ENCODE results near the gene SEMA3G.
A peak's percentile ranks its signal among the peaks of the same experiment; 100 is the strongest.

The SEMA3G gene

GRCh38 chr3:52479037-52479876 lies 34.4 kb upstream of the SEMA3G start:
- H3K27me3 ChIP-seq (ENCODE audit: insufficient read depth, poor library complexity, severe bottlenecking): no peaks in the 10 kb centered on the region
- 0 out of 2 replicates have a peak, but pooled peaks have one; percentile 12 for TF ChIP-seq POLR2AphosphoS5 (IDR thresholded peaks at IDR 0.05; ENCODE audit: low read depth)
- TF ChIP-seq, protein P1, sequence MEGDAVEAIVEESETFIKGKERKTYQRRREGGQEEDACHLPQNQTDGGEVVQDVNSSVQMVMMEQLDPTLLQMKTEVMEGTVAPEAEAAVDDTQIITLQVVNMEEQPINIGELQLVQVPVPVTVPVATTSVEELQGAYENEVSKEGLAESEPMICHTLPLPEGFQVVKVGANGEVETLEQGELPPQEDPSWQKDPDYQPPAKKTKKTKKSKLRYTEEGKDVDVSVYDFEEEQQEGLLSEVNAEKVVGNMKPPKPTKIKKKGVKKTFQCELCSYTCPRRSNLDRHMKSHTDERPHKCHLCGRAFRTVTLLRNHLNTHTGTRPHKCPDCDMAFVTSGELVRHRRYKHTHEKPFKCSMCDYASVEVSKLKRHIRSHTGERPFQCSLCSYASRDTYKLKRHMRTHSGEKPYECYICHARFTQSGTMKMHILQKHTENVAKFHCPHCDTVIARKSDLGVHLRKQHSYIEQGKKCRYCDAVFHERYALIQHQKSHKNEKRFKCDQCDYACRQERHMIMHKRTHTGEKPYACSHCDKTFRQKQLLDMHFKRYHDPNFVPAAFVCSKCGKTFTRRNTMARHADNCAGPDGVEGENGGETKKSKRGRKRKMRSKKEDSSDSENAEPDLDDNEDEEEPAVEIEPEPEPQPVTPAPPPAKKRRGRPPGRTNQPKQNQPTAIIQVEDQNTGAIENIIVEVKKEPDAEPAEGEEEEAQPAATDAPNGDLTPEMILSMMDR (IDR thresholded peaks at IDR 0.05; ENCODE audit: insufficient read depth, low read length): no peak
- no peak for TF ChIP-seq GABPA (IDR thresholded peaks at IDR 0.05; ENCODE audit: low read depth)
- H3K4me3 ChIP-seq (replicated peaks; ENCODE audit: insufficient read depth, low read length): no peak overlapping the region
- H3K27ac ChIP-seq (replicated peaks): no peak overlapping the region
- no peak for DNase-seq (ENCODE audit: low read depth in 1 of 2, low spot score in 1 of 2)

GRCh38 chr3:52477796-52478095 lies 32.8 kb upstream of the SEMA3G start:
- H3K27me3 ChIP-seq (ENCODE audit: insufficient read depth, poor library complexity, severe bottlenecking): no peaks in the 10 kb centered on the region
- H3K4me3 ChIP-seq (replicated peaks; ENCODE audit: insufficient read depth, low read length): no peak overlapping the region
- no peak overlapping the region; the same call in 1 of the 2 replicates for H3K27ac ChIP-seq (replicated peaks)
- no peak for TF ChIP-seq POLR2AphosphoS5 (IDR thresholded peaks at IDR 0.05; ENCODE audit: low read depth)
- no peak for TF ChIP-seq GABPA (IDR thresholded peaks at IDR 0.05; ENCODE audit: low read depth)
- TF ChIP-seq, protein P1 (IDR thresholded peaks at IDR 0.05; ENCODE audit: insufficient read depth, low read length): no peak
- no peak for DNase-seq (ENCODE audit: low read depth in 1 of 2, low spot score in 1 of 2)

- Histone ChIP-seq H3K27me3 (ENCODE audit: insufficient read depth, poor library complexity, severe bottlenecking) (no peaks in the 10 kb centered on the region), H3K27ac (replicated peaks) (no peak overlapping the region; the same call in 1 of the 2 replicates), H3K4me3 (replicated peaks; ENCODE audit: insufficient read depth, low read length) (no peak overlapping the region)
- DNase-seq (ENCODE audit: low read depth in 1 of 2, low spot score in 1 of 2): no peak
- TF ChIP-seq, protein P2, sequence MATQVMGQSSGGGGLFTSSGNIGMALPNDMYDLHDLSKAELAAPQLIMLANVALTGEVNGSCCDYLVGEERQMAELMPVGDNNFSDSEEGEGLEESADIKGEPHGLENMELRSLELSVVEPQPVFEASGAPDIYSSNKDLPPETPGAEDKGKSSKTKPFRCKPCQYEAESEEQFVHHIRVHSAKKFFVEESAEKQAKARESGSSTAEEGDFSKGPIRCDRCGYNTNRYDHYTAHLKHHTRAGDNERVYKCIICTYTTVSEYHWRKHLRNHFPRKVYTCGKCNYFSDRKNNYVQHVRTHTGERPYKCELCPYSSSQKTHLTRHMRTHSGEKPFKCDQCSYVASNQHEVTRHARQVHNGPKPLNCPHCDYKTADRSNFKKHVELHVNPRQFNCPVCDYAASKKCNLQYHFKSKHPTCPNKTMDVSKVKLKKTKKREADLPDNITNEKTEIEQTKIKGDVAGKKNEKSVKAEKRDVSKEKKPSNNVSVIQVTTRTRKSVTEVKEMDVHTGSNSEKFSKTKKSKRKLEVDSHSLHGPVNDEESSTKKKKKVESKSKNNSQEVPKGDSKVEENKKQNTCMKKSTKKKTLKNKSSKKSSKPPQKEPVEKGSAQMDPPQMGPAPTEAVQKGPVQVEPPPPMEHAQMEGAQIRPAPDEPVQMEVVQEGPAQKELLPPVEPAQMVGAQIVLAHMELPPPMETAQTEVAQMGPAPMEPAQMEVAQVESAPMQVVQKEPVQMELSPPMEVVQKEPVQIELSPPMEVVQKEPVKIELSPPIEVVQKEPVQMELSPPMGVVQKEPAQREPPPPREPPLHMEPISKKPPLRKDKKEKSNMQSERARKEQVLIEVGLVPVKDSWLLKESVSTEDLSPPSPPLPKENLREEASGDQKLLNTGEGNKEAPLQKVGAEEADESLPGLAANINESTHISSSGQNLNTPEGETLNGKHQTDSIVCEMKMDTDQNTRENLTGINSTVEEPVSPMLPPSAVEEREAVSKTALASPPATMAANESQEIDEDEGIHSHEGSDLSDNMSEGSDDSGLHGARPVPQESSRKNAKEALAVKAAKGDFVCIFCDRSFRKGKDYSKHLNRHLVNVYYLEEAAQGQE (IDR thresholded peaks at IDR 0.05; ENCODE audit: insufficient replicate concordance, low read depth): no peak
- TF ChIP-seq POLR2AphosphoS5 (IDR thresholded peaks at IDR 0.05; ENCODE audit: low read depth) (no peak), GABPA (IDR thresholded peaks at IDR 0.05; ENCODE audit: low read depth) (no peak), SPI1 (IDR thresholded peaks at IDR 0.05; ENCODE audit: borderline replicate concordance, low read depth) (no peak)
- TF ChIP-seq, protein P1 (IDR thresholded peaks at IDR 0.05; ENCODE audit: insufficient read depth, low read length): no peak
Observed at GRCh38 chr3:52477076-52477795, 32.3 kb upstream of the SEMA3G start.

- Histone ChIP-seq H3K27ac (replicated peaks) (no peak overlapping the region), H3K4me3 (replicated peaks; ENCODE audit: insufficient read depth, low read length) (no peak overlapping the region), H3K27me3 (ENCODE audit: insufficient read depth, poor library complexity, severe bottlenecking) (no peaks in the 10 kb centered on the region)
- TF ChIP-seq, protein P1 (IDR thresholded peaks at IDR 0.05; ENCODE audit: insufficient read depth, low read length): no peak
- TF ChIP-seq SPI1 (IDR thresholded peaks at IDR 0.05; ENCODE audit: borderline replicate concordance, low read depth) (no peak), GABPA (IDR thresholded peaks at IDR 0.05; ENCODE audit: low read depth) (no peak), POLR2AphosphoS5 (IDR thresholded peaks at IDR 0.05; ENCODE audit: low read depth) (no peak)
- TF ChIP-seq, protein P2 (IDR thresholded peaks at IDR 0.05; ENCODE audit: insufficient replicate concordance, low read depth): no peak
- no peak for DNase-seq (ENCODE audit: low read depth in 1 of 2, low spot score in 1 of 2)
Observed at GRCh38 chr3:52473026-52473425, 28.1 kb upstream of the SEMA3G start.

Measured in HL-60 (cell line).